ENCODE measurements around the gene TMEM14B.
"Not testable (repeated sequence)": the region's sequence is repeated elsewhere in the genome, so short reads cannot be mapped to it uniquely, and the experiment has no call there.

TMEM14B gene

DNA sequence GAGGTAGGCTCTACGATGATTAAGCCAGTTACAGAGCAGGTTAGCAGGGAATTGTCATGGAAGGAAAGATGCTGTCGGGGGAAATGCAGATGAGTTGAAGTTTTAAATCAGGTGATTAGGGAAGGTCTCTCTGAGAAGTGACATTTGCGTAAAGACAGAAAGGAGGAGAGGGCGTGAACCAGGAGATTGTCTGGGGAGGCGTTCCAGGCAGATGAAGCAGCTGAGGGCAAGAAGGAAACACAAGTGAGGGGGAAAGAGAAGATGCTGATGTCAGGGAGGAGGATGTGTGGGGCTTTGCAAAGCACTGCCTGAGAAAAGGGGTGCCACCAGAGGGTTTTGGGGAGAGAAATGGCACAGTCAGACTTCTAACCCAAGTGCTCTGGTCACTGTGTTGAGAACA, 2.5 kb upstream of the TMEM14B start:
- TF ChIP-seq CTCF (IDR thresholded peaks at IDR 0.05; ENCODE audit: low read depth, low read length) = no peak
- TF ChIP-seq, protein P1, sequence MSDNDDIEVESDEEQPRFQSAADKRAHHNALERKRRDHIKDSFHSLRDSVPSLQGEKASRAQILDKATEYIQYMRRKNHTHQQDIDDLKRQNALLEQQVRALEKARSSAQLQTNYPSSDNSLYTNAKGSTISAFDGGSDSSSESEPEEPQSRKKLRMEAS (IDR thresholded peaks at IDR 0.05; ENCODE audit: low read depth, low read length) = no peak
- TF ChIP-seq POLR2A (IDR thresholded peaks at IDR 0.05; ENCODE audit: extremely low read depth, insufficient read length) = no peak
- no peak for TF ChIP-seq MYC (IDR thresholded peaks at IDR 0.05; ENCODE audit: low read depth, low read length)
- DNase-seq (ENCODE audit: low read depth) = no peak

DNA sequence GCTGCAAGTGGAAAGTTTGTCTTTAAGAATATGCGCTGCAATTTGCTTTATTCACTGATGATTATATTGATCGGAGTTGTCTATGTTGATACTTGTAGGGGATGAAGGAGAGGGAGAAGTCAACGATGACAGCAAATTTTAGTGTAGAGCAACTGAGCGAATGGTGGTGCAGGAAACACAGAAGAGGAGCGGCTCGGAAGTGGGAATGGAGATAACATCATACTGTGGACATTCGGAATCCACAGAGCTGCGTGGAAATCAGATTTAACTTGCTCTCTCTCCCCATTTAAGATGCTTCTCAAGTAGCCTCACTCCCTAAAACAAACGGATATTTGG, 722 bp upstream of the TMEM14B start:
- no peak for DNase-seq (ENCODE audit: low read depth)
- TF ChIP-seq CTCF (IDR thresholded peaks at IDR 0.05; ENCODE audit: low read depth, low read length) = no peak
- TF ChIP-seq, protein P1 (IDR thresholded peaks at IDR 0.05; ENCODE audit: low read depth, low read length) = no peak
- peak overlapping the region; percentile 98 for H3K4me3 ChIP-seq (ENCODE audit: low read depth, low read length)

More for the DNA sequence above, 2.5 kb upstream of the TMEM14B start:
- H3K4me3 ChIP-seq (ENCODE audit: low read depth, low read length) = no peak overlapping the region

- peak overlapping the region; percentile 98 for H3K4me3 ChIP-seq (ENCODE audit: low read depth, low read length)
- TF ChIP-seq MYC (IDR thresholded peaks at IDR 0.05; ENCODE audit: low read depth, low read length) (no peak), POLR2A (IDR thresholded peaks at IDR 0.05; ENCODE audit: extremely low read depth, insufficient read length) (no peak), CTCF (IDR thresholded peaks at IDR 0.05; ENCODE audit: low read depth, low read length) (no peak)
- TF ChIP-seq, protein P1 (IDR thresholded peaks at IDR 0.05; ENCODE audit: low read depth, low read length) = no peak
- no peak for DNase-seq (ENCODE audit: low read depth)
Measured at GRCh38 chr6:10749734-10750133, 2.1 kb downstream of the TMEM14B start.

- not testable (repeated sequence) for DNase-seq (ENCODE audit: low read depth); H3K4me3 ChIP-seq (ENCODE audit: low read depth, low read length)
Measured at GRCh38 chr6:10750568-10750967, 3.0 kb downstream of the TMEM14B start.

- not testable (repeated sequence) for DNase-seq (ENCODE audit: low read depth); H3K4me3 ChIP-seq (ENCODE audit: low read depth, low read length)
Measured at GRCh38 chr6:10751757-10752156, 4.2 kb downstream of the TMEM14B start.

GRCh38 chr6:10756085-10756484, 8.5 kb downstream of the TMEM14B start:
- no peak for TF ChIP-seq POLR2A (IDR thresholded peaks at IDR 0.05; ENCODE audit: extremely low read depth, insufficient read length)
- no peak for TF ChIP-seq CTCF (IDR thresholded peaks at IDR 0.05; ENCODE audit: low read depth, low read length)
- no peak for TF ChIP-seq MYC (IDR thresholded peaks at IDR 0.05; ENCODE audit: low read depth, low read length)
- peak; percentile 48 for DNase-seq (ENCODE audit: low read depth)
- no peak overlapping the region for H3K4me3 ChIP-seq (ENCODE audit: low read depth, low read length)

DNA sequence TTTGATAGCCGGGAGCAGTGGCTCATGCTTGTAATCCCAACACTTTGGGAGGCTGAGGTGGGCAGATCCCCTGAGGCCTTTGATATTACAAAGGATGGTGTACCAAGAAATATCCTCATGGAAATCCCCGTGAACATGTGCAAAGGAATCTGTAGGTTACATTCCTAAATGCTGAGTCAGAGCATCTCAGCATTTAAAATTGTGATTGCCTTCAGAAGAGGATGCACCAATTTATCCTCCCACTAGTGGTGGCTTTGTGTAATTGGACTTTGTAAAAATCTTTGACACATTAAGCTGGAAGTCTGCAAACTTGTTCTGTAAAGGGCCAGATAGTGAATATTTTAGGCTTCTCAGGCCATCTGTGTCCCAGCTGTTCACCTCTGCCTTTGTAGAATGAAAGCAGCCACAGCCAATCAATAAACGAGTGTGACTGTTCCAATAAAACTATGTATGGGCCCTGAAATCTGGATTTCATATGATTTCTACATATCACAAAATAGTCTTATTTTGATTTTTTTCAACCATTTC, 11.8 kb downstream of the TMEM14B start:
- TF ChIP-seq, protein P1 (IDR thresholded peaks at IDR 0.05; ENCODE audit: low read depth, low read length) = no peak
- TF ChIP-seq CTCF (IDR thresholded peaks at IDR 0.05; ENCODE audit: low read depth, low read length) = peak; percentile 48
- TF ChIP-seq POLR2A (IDR thresholded peaks at IDR 0.05; ENCODE audit: extremely low read depth, insufficient read length) = no peak
- no peak for TF ChIP-seq MYC (IDR thresholded peaks at IDR 0.05; ENCODE audit: low read depth, low read length)
- no peak overlapping the region for H3K4me3 ChIP-seq (ENCODE audit: low read depth, low read length)
- DNase-seq (ENCODE audit: low read depth) = peak; percentile 63

Measured in NB4 (cell line).